TTC549 (cell line): ENCODE data around the gene MEF2D.

Experiments used
- FAIRE-seq: peaks from 2 replicates; lab custom pipeline; 2012; peaks lifted over from hg19 to GRCh38; lab: Jason Lieb, UNC

Gene MEF2D

GRCh38 chr1:156425943-156426342 is 74.6 kb downstream of the MEF2D start:
- FAIRE-seq = no peak

DNA sequence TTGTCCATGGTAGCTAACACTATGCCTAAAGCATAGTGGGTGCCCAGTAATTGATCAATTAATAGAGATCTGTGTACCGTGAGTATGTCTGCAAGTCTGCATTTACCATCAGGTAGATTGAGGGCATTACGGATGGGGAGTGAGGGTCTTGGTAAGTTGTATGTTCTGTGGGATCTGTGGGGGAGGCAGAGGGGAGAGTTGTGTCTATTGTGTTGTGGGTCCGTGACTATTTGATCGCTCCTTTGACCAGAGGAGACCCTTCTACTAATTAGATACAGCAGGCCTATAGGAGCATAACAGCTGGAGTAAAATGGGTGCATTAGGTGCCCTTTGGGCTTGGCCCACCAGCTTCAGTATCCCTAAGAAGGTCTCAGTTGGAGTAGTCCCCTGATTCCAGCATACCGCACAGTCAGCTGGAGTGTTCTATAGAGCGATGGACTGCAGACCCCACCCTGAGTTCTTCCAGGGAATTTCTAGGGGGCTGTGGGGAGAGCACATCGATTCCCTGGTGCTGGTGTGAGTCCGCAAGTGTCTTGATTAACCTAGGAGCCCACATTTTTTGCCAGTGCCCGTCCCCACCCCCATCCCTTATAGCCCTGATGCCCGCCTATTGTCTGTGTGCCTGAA is 75.7 kb downstream of the MEF2D start:
- FAIRE-seq = no peak

GRCh38 chr1:156423422-156424352 is 76.9 kb downstream of the MEF2D start:
- FAIRE-seq = no peak

DNA sequence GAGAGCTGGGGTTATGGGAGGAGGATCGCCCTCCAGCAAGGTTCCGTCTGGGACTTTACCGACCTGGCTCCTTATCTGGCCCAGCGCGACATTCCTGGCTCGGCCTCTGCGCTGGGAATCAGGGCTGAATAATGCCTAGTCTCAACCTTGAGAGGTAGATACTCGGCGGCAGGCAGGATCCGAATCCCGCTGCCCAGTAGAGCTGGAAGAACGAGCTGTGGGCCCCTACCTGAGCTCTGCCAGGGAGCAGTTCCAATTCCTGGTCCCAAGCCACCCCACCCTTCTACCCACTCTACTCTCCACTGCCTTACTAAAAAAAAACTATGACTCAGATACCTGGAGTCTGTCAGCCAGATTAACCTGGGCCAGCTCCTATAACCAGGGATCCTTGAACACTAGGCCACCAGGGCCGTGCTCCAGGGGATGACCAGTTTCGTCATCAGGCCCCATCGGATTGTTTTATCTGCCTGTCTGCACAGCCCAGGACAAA is 77.9 kb downstream of the MEF2D start:
- no peak for FAIRE-seq

- FAIRE-seq = no peak
These were observed 78.5 kb downstream of the MEF2D start for GRCh38 chr1:156421939-156422601.

GRCh38 chr1:156421062-156421938 is 79.3 kb downstream of the MEF2D start:
- no peak for FAIRE-seq

DNA sequence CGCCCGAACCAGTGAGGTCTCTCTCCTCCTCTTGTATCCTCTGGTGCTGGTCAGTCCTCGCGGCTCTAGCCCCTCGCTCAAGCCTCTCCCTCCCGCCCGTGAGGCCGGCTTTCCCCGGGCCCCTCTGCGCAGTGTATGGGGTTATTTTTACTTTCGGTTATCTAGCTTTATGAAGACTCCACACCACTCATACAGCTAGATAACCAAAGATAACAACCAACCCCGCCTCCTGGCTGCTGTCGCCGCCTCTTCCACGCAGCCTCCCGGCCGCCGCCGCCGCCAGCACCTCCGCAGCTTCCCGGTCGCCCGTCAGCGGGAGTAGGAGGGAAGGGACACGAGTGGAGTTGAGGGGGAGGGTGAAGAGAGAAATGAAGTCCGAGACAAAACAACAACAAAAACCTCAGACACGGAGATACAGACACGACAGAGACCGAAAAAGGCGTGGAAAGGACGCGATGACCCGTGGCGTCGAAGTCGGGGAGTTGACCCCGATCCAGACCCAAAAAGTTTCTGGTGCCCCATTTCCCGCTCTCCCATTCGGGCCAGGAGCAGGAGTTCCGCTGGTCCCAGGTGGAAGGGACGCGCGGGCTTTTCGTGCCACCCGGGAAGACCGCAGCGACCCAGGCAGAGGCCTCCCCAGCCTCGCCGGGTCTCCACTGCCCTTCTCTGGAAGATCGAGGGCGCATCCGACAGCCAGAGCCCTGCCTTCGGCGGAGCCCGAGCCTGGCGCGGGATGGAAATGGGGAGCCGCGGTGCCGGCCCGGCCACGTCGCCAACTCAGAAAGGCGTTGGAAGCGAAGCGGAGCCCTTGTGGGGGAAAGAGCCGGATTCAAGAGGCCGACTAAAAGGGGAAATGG is 80.1 kb downstream of the MEF2D start:
- no peak for FAIRE-seq

DNA sequence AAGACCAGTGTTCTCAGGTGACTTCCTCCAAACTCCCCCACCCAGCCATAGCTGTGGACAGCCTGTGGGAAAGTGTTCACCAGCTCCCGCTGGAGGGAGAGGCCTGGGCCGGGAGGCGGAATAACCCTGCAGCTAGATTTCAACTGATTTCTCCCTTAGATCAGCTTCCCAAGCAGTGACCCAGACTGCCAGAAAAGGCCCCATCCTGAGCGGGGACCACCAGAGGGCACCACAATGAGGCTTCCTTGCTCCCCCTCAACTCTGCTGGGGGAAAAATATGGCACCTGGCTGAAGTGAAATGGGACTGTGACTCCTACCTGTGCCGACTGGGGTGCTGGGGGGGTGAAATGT is 80.7 kb downstream of the MEF2D start:
- FAIRE-seq = no peak

GRCh38 chr1:156418416-156419070 is 82.0 kb downstream of the MEF2D start:
- no peak for FAIRE-seq

DNA sequence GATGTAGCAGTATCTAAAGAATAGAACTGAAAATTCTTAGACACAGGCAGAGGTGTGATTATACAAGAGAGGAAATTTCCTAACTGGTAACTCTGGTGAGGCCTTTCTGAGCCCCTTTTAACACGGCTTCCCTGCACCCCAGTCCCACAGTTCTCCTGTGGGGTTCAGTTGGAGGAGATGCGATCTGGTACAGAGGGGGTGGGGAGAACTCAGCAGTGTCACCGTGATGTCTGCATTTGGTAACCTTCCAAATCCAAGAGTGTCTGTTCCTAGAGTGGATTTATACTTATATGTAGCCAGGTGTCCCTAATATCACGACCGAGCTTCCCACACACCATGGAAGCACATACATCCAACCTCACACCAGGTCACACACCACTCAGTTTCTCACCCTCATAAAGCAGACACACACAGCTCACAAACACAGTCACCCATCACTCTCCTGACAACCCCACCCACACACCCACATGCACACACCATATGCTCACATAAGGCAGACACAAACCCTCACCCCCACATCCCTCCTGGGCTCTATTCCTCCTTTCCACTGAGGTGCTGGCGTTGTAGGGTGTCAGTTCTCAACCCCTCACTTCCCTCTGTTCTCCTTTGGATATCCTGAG is 83.1 kb downstream of the MEF2D start:
- no peak for FAIRE-seq

- FAIRE-seq = no peak
These were observed 83.6 kb downstream of the MEF2D start for GRCh38 chr1:156416993-156417392.

DNA sequence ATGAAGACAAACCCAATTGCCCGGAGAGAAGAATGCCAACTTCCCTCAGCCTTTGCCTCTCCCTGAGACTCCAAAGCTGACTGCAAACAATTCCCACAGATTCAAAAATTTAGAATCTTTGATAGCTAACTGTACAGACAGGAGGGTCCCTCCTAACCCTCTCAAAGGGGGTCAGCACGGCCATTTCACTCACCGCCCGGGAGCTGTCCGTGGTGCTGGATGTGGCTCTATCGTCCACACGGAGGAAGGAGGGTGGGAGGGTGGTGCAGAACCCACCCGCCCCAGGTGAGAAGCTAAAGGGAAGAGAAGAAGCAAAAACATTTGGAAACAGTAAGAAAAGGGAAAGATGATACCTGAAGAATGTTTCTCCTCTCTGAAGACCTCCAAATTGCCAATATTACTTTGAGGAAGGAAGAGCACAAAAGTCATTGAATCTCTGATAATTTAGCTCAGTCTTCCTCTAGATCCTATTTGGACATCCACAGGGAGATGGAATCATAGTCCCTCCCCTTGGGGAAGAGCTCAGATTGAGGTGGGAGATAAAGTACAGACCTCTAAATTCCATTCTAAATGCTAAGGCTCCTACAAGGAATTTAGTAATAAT is 86.0 kb downstream of the MEF2D start:
- no peak for FAIRE-seq
